OCI-LY7 (cell line): ENCODE data around the gene ATXN1. TPM values are rescaled to one million over a fixed set of nuclear protein-coding genes. Genes with fewer than 3 reads are reported as not detected.

Source experiments
- BruUV-seq: library from RNA; stranded (reverse); fragments of 400-500 nt; replicated peaks from 2 replicates; lab custom pipeline; 2021; lab: Mats Ljungman, UMichigan
- CTCF ChIA-PET: fragments of 300-600 bp; sonication (Branson Sonifier 250); formaldehyde crosslinking; loops from one replicate; lab custom pipeline; 2022; ENCODE audit warnings: antibody characterized with exemption; ENCODE audit not compliant: unreplicated experiment; lab: Charles Lee
- POLR2A ChIA-PET: fragments of 300-600 bp; sonication (Branson Sonifier 250); formaldehyde crosslinking; loops from one replicate; lab custom pipeline; 2022; ENCODE audit warnings: antibody characterized with exemption; lab: Charles Lee
- DNase-seq: peaks from one replicate; pipeline ENCODE4 v3.0.0-alpha.2; 2015; ENCODE audit warnings: low spot score
- H2AFZ ChIP-seq: fragments of 200-600 bp; sonication (generic), shearing (Covaris generic); 2 replicates; pipeline ENCODE4 v1.6.1; 2014; ENCODE audit warnings: mild to moderate bottlenecking, antibody characterized with exemption, low read length, moderate library complexity
- H3K27ac ChIP-seq: fragments of 200-600 bp; sonication (generic); 2 replicates; pipeline ENCODE4 v1.5.1; 2014; ENCODE audit warnings: mixed run types, low read depth, mild to moderate bottlenecking, moderate library complexity, low read length, inconsistent platforms; ENCODE audit not compliant: poor library complexity, severe bottlenecking
- H3K36me3 ChIP-seq: fragments of 200-600 bp; sonication (generic); 2 replicates; pipeline ENCODE4 v1.6.1; 2014; ENCODE audit warnings: mild to moderate bottlenecking, antibody characterized with exemption, low read length, moderate library complexity, mixed read lengths; ENCODE audit not compliant: insufficient read depth
- H3K4me1 ChIP-seq: fragments of 200-600 bp; sonication (generic); 2 replicates; pipeline ENCODE4 v1.5.1; 2014; ENCODE audit warnings: mild to moderate bottlenecking, low read length; ENCODE audit not compliant: insufficient read depth, poor library complexity, severe bottlenecking
- H3K4me2 ChIP-seq: fragments of 200-600 bp; sonication (generic); 2 replicates; pipeline ENCODE4 v1.6.1; 2014; ENCODE audit warnings: mild to moderate bottlenecking, low read length
- H3K4me3 ChIP-seq: fragments of 200-600 bp; sonication (generic); 2 replicates; pipeline ENCODE4 v1.5.1; 2014; ENCODE audit warnings: mild to moderate bottlenecking, low read depth, low read length; ENCODE audit not compliant: poor library complexity, severe bottlenecking
- H3K79me2 ChIP-seq: fragments of 200-600 bp; sonication (generic); 2 replicates; pipeline ENCODE4 v1.6.1; 2016; ENCODE audit warnings: low read depth, mild to moderate bottlenecking, low read length, moderate library complexity, mixed read lengths; ENCODE audit not compliant: insufficient read depth
- H3K9me2 ChIP-seq: fragments of 200-600 bp; sonication (generic); 2 replicates; pipeline ENCODE4 v1.6.1; 2016; ENCODE audit warnings: mild to moderate bottlenecking, low read length, mixed read lengths; ENCODE audit not compliant: insufficient read depth
- H3K9me3 ChIP-seq: fragments of 200-600 bp; sonication (generic); 2 replicates; pipeline ENCODE4 v1.6.1; 2014; ENCODE audit warnings: mild to moderate bottlenecking, mixed run types, low read length, mixed read lengths
- H4K20me1 ChIP-seq: fragments of 200-600 bp; sonication (generic); 2 replicates; pipeline ENCODE4 v1.6.1; 2014; ENCODE audit warnings: mild to moderate bottlenecking, antibody characterized with exemption, low read length, moderate library complexity, mixed read lengths; ENCODE audit not compliant: insufficient read depth
- EZH2phosphoT487 ChIP-seq: fragments of 200-600 bp; sonication (generic); IDR thresholded peaks from 2 replicates; pipeline ENCODE4 v1.6.1; 2018; ENCODE audit warnings: low read depth, borderline replicate concordance, mild to moderate bottlenecking, mixed run types, antibody characterized with exemption, low read length, moderate library complexity, mixed read lengths
- intact Hi-C: fragments of 100-400 bp; cut with micrococcal nuclease; formaldehyde crosslinking; loops from one replicate; pipeline ENCODE4 v1.10.0; 2022; ENCODE audit not compliant: unreplicated experiment
- total RNA-seq, 2 experiments: library from RNA; depleted of rRNA in 1 of 2; stranded (reverse); fragments of >200 nt in 1 of 2; shearing (Covaris generic) in 1 of 2; gene quantifications; 2 replicates each; pipeline ENCODE4 v1.2.3, GENCODE V29; 2014 to 2022
- TF ChIP-seq, protein P1 (sequence below): fragments of 200-600 bp; sonication (generic); conservative IDR thresholded peaks from 2 replicates; pipeline ENCODE4 v1.5.1; 2014; ENCODE audit warnings: mild to moderate bottlenecking, antibody characterized with exemption, low read length, moderate library complexity, mixed read lengths

Gene ATXN1
- total RNA-seq, 2 experiments from 2014 or later, result not detected

GRCh38 chr6:16688436-16688835, 72.8 kb downstream of the ATXN1 start:
- no peaks in the 10 kb centered on the region for H4K20me1 ChIP-seq
- H3K79me2 ChIP-seq, result no peaks in the 10 kb centered on the region
- intact Hi-C loops, result no loop called here
- no peaks in the 10 kb centered on the region for H3K9me2 ChIP-seq
- H2AFZ ChIP-seq, result no peak overlapping the region
- no TSS peak for BruUV-seq
- H3K4me1 ChIP-seq, result no peaks in the 10 kb centered on the region
- DNase-seq, result no peak
- H3K9me3 ChIP-seq, result no peaks in the 10 kb centered on the region
- TF ChIP-seq EZH2phosphoT487, result no peak
- TF ChIP-seq, protein P1, sequence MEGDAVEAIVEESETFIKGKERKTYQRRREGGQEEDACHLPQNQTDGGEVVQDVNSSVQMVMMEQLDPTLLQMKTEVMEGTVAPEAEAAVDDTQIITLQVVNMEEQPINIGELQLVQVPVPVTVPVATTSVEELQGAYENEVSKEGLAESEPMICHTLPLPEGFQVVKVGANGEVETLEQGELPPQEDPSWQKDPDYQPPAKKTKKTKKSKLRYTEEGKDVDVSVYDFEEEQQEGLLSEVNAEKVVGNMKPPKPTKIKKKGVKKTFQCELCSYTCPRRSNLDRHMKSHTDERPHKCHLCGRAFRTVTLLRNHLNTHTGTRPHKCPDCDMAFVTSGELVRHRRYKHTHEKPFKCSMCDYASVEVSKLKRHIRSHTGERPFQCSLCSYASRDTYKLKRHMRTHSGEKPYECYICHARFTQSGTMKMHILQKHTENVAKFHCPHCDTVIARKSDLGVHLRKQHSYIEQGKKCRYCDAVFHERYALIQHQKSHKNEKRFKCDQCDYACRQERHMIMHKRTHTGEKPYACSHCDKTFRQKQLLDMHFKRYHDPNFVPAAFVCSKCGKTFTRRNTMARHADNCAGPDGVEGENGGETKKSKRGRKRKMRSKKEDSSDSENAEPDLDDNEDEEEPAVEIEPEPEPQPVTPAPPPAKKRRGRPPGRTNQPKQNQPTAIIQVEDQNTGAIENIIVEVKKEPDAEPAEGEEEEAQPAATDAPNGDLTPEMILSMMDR, result no peak
- no peaks in the 10 kb centered on the region for H3K36me3 ChIP-seq
- POLR2A ChIA-PET, result interaction anchor here (0.6 to 1.3 kb wide), 2 partner anchors 10 to 17 kb away, joined by 3 to 4 read pairs; no protein-coding TSS in a partner anchor
- CTCF ChIA-PET, result no interaction called here
- no peak overlapping the region for H3K4me2 ChIP-seq
- H3K4me3 ChIP-seq, result no peak overlapping the region
- no peak overlapping the region for H3K27ac ChIP-seq

- DNase-seq, result no peak
- H3K9me2 ChIP-seq, result no peaks in the 10 kb centered on the region
- no peak overlapping the region for H3K4me2 ChIP-seq
- H3K79me2 ChIP-seq, result no peaks in the 10 kb centered on the region
- CTCF ChIA-PET, result no interaction called here
- no peak overlapping the region for H3K27ac ChIP-seq
- H3K4me1 ChIP-seq, result no peaks in the 10 kb centered on the region
- no peaks in the 10 kb centered on the region for H4K20me1 ChIP-seq
- TF ChIP-seq, protein P1, result no peak
- TF ChIP-seq EZH2phosphoT487, result no peak
- no peaks in the 10 kb centered on the region for H3K36me3 ChIP-seq
- H3K9me3 ChIP-seq, result no peaks in the 10 kb centered on the region
- BruUV-seq, result no TSS peak
- intact Hi-C loops, result no loop called here
- no peak overlapping the region for H3K4me3 ChIP-seq
- H2AFZ ChIP-seq, result no peak overlapping the region
- POLR2A ChIA-PET, result no interaction called here
These were observed 74.2 kb downstream of the ATXN1 start for GRCh38 chr6:16687045-16687444.

DNA sequence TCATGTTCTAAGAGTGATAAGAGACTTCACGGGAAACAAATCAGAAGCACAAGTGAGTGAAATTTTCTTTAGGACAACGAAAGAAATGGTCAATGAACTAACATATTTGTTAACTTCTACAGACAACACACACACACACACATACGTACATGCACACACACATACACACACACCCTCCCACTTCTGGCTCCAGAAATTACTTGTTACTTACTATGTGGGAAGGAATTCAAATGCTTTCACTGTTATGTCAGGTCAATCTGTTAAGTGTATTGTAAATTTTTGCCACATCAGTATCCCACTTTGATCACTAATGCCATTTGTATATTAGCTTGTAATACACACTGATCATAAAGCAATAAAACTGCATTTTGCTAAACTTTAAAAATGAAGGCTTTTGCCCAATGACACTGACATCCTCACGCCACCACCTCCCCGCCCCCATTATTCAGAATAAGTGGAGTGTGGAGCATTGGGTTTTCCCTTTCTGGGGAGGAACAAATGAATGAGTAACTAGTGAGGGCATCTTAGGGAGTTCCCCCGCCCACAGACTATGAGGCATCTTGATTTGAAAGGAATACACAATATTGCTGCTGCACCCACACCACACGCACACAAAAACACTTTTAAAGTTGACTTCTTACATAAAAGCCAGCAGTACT, 76.2 kb downstream of the ATXN1 start:
- no TSS peak for BruUV-seq
- intact Hi-C loops, result no loop called here

More for the DNA sequence above, 76.2 kb downstream of the ATXN1 start:
- Histone ChIP-seq H3K4me3 (no peak overlapping the region), H3K9me3 (no peaks in the 10 kb centered on the region), H3K4me2 (no peak overlapping the region), H3K9me2 (no peaks in the 10 kb centered on the region), H3K79me2 (no peaks in the 10 kb centered on the region), H2AFZ (no peak overlapping the region), H3K4me1 (no peaks in the 10 kb centered on the region), H4K20me1 (no peaks in the 10 kb centered on the region), H3K27ac (no peak overlapping the region), H3K36me3 (no peaks in the 10 kb centered on the region)
- CTCF ChIA-PET, result no interaction called here
- no peak for DNase-seq
- TF ChIP-seq, protein P1, result no peak
- no peak for TF ChIP-seq EZH2phosphoT487
- POLR2A ChIA-PET, result no interaction called here
